H1 (cell line): Measurements from ENCODE around the gene DDX1. TPM values are rescaled to one million over a fixed set of nuclear protein-coding genes. Genes with fewer than 3 reads are reported as not detected.

Source experiments
- BCL11A ChIP-seq, 2 experiments: IDR thresholded peaks; one replicate each; pipeline ENCODE4 v1.6.1; 2011; ENCODE audit warnings: low read depth in 2 of 2, low read length in 2 of 2, mild to moderate bottlenecking in 2 of 2
- CREB1 ChIP-seq: IDR thresholded peaks from 2 replicates; pipeline ENCODE4 v1.6.1; 2012; ENCODE audit warnings: inconsistent platforms
- KDM1A ChIP-seq: fragments of 200-600, 300-600 bp; sonication (generic); IDR thresholded peaks from 2 replicates; pipeline ENCODE4 v1.7.1; 2016; ENCODE audit warnings: mild to moderate bottlenecking, low read length, borderline replicate concordance
- NRF1 ChIP-seq: IDR thresholded peaks from 2 replicates; pipeline ENCODE4 v1.6.1; 2011; ENCODE audit warnings: mild to moderate bottlenecking, low read depth, low read length, improper control_type of control experiment
- RNF2 ChIP-seq: fragments of 200-900, 300-1000 bp; sonication (generic); IDR thresholded peaks from 2 replicates; pipeline ENCODE4 v1.7.1; 2016; ENCODE audit warnings: borderline replicate concordance, low read depth, mild to moderate bottlenecking, antibody characterized with exemption, low read length; ENCODE audit not compliant: poor library complexity, severe bottlenecking; ENCODE audit errors: missing control alignments
- polyA plus RNA-seq, 7 experiments: library from polyadenylated mRNA; depleted of rRNA in 3 of 7; stranded (reverse) in 5 of 7; unstranded in 2 of 7; fragments of >200 nt in 5 of 7; fragments of 200-250 nt in 2 of 7; gene quantifications; 1 replicate in 5 of 7; 2 replicates in 1 of 7; 4 replicates in 1 of 7; pipeline versions ENCODE4 v1.2.1 to v1.2.3, GENCODE V29; 2011 to 2013; ENCODE audit warnings: missing spikeins in 2 of 7, mixed read lengths in 2 of 7
- total RNA-seq: library from RNA; stranded (reverse); fragmentation: NEBNext Ultra II Directional; extraction: Animal tissue kit (Norgen Biotek cat#: 25700); gene quantifications from 2 replicates; pipeline ENCODE4 v1.2.1, GENCODE V29; 2021

The DDX1 gene
- total and polyA plus RNA-seq, 2 of the 8 experiments (the other 6 are each of a cell fraction or from before 2014, with no cell fraction given): 51.1 to 161 TPM

DNA sequence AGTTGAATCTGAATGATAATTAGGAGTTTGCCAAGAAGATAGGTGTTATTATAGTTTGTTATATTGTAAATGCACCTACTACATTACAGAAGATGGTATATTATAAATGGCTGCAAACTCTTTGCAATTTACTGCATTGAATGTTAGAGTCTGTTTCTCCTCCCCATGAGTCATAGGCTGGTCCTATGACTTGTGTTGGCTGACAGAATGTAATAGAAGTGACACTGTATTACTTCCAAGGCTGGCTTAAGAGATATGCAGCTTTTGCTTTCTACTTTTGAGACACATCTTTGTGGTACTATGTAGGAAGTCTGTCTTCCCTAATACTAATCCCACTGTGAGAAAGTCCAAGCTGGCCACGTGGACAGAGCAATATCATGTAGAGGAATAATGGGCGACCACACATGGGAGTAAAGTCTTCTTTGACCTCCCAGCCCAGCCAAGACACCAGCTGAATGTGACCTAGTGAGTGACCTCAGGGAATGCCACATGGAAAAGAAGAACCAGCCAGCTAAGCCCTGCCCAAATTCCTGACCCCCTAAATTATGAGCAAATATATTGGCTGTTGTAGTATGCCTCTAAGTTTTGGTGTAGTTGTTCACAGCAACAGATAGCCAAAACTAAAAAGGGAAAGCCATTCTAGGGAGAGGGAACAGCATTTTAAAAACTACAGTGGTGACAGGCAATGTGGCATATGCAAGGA is 6.8 kb upstream of the DDX1 start (continued):
- TF ChIP-seq RNF2 (no peak), NRF1 (no peak), BCL11A (IDR thresholded peaks at IDR 0.05; ENCODE audit: low read depth in 2 of 2, low read length in 2 of 2) (no peak), CREB1 (no peak), KDM1A (no peak)
